ENCODE measurements around the gene SS18L1.
"Not testable (repeated sequence)": the region's sequence is repeated elsewhere in the genome, so short reads cannot be mapped to it uniquely, and the experiment has no call there.

Gene SS18L1

GRCh38 chr20:62137478-62138203 is 5.9 kb upstream of the SS18L1 start:
- no peak for DNase-seq
- ATAC-seq: no peak

- DNase-seq: no peak
- no peak for ATAC-seq
Observed at GRCh38 chr20:62138204-62138543, 5.4 kb upstream of the SS18L1 start.

- ATAC-seq: no peak
- DNase-seq: no peak
Observed at GRCh38 chr20:62138912-62139311, 4.7 kb upstream of the SS18L1 start.

- ATAC-seq: no peak
Observed at GRCh38 chr20:62139636-62140035, 3.9 kb upstream of the SS18L1 start.

GRCh38 chr20:62141043-62141396 is 2.5 kb upstream of the SS18L1 start:
- ATAC-seq (no peak), DNase-seq (no peak)

More at GRCh38 chr20:62139636-62140035, 3.9 kb upstream of the SS18L1 start:
- DNase-seq: no peak

- DNase-seq (peak; percentile 52), ATAC-seq (peak; percentile 8)
Observed at GRCh38 chr20:62141397-62142251, 1.9 kb upstream of the SS18L1 start.

GRCh38 chr20:62142252-62143080 is 1.1 kb upstream of the SS18L1 start:
- DNase-seq: peak; percentile 42
- peak; percentile 2 for ATAC-seq

- ATAC-seq (peak; percentile 21), DNase-seq (peak; percentile 71)
Observed at GRCh38 chr20:62143957-62144825, 622 bp downstream of the SS18L1 start.

- ATAC-seq: no peak
- DNase-seq: no peak
Observed at GRCh38 chr20:62145688-62146018, 2.1 kb downstream of the SS18L1 start.

- ATAC-seq (no peak), DNase-seq (no peak)
Observed at GRCh38 chr20:62146019-62146755, 2.6 kb downstream of the SS18L1 start.

- DNase-seq (no peak), ATAC-seq (no peak)
Observed at GRCh38 chr20:62147125-62147524, 3.6 kb downstream of the SS18L1 start.

- DNase-seq: no peak
- no peak for ATAC-seq
Observed at GRCh38 chr20:62147528-62147927, 4.0 kb downstream of the SS18L1 start.

GRCh38 chr20:62148383-62148782 is 4.8 kb downstream of the SS18L1 start:
- ATAC-seq, DNase-seq: not testable (repeated sequence)

GRCh38 chr20:62148908-62149314 is 5.3 kb downstream of the SS18L1 start:
- DNase-seq: no peak

GRCh38 chr20:62149532-62150309 is 6.2 kb downstream of the SS18L1 start:
- ATAC-seq (peak; percentile 12), DNase-seq (no peak)

More at GRCh38 chr20:62148908-62149314, 5.3 kb downstream of the SS18L1 start:
- ATAC-seq: no peak

GRCh38 chr20:62150310-62150575 is 6.7 kb downstream of the SS18L1 start:
- ATAC-seq (no peak), DNase-seq (no peak)

- DNase-seq (no peak), ATAC-seq (no peak)
Observed at GRCh38 chr20:62151225-62151624, 7.7 kb downstream of the SS18L1 start.

GRCh38 chr20:62151835-62152364 is 8.3 kb downstream of the SS18L1 start:
- DNase-seq (no peak), ATAC-seq (no peak)

GRCh38 chr20:62155428-62156253 is 12.1 kb downstream of the SS18L1 start:
- ATAC-seq: no peak

GRCh38 chr20:62156254-62156556 is 12.6 kb downstream of the SS18L1 start:
- DNase-seq (no peak), ATAC-seq (no peak)

More at GRCh38 chr20:62155428-62156253, 12.1 kb downstream of the SS18L1 start:
- DNase-seq: no peak

Measured in stimulated activated naive CD8-positive, alpha-beta T cell treated with anti-CD3 and anti-CD28 coated beads, Interleukin-15, Interleukin-2, amounts not matched to agents 100 U/mL and 50 U/mL, for 24 hours (primary cell).